RWPE2 (cell line): ENCODE measurements around the gene RSAD2.

ENCODE experiments used
- ATAC-seq: fragments of 200-7000 bp; cut with Tn5 transposase; 3 replicates; pipeline ENCODE4 v1.9.1; 2021; ENCODE audit warnings: low read depth
- DNase-seq: peaks from one replicate; pipeline ENCODE4 v3.0.0-alpha.2; 2020; ENCODE audit warnings: low spot score
- H3K27ac ChIP-seq: fragments of 450-650 bp; 2 replicates; pipeline ENCODE4 v1.5.1; 2017; ENCODE audit warnings: mild to moderate bottlenecking; ENCODE audit not compliant: poor library complexity, severe bottlenecking
- H3K27me3 ChIP-seq: fragments of 250-450 bp; sonication (Bioruptor Pico); 2 replicates; pipeline ENCODE4 v1.5.1; 2021; ENCODE audit warnings: mild to moderate bottlenecking, moderate library complexity; ENCODE audit not compliant: insufficient read depth, poor library complexity, severe bottlenecking
- H3K36me3 ChIP-seq: fragments of 250-450 bp; sonication (Bioruptor Pico); 2 replicates; pipeline ENCODE4 v1.5.1; 2020; ENCODE audit warnings: low read depth, mild to moderate bottlenecking, moderate library complexity
- H3K4me1 ChIP-seq: fragments of 250-450 bp; sonication (Bioruptor Pico); 2 replicates; pipeline ENCODE4 v1.5.1; 2021; ENCODE audit warnings: mild to moderate bottlenecking, moderate library complexity; ENCODE audit not compliant: insufficient read depth, poor library complexity, severe bottlenecking
- H3K4me3 ChIP-seq: fragments of 250-450 bp; sonication (Bioruptor Pico); 2 replicates; pipeline ENCODE4 v1.5.1; 2021; ENCODE audit warnings: mild to moderate bottlenecking, moderate library complexity; ENCODE audit not compliant: severe bottlenecking
- H3K9me3 ChIP-seq: fragments of 250-450 bp; sonication (Bioruptor Pico); 2 replicates; pipeline ENCODE4 v1.5.1; 2021; ENCODE audit warnings: mild to moderate bottlenecking, moderate library complexity; ENCODE audit not compliant: severe bottlenecking
- TF ChIP-seq, protein P1 (sequence below): fragments of 450-650 bp; IDR thresholded peaks from one replicate; pipeline ENCODE4 v1.5.1; 2017; ENCODE audit warnings: mild to moderate bottlenecking, moderate library complexity; ENCODE audit not compliant: poor library complexity, severe bottlenecking

RSAD2 gene, protein sequence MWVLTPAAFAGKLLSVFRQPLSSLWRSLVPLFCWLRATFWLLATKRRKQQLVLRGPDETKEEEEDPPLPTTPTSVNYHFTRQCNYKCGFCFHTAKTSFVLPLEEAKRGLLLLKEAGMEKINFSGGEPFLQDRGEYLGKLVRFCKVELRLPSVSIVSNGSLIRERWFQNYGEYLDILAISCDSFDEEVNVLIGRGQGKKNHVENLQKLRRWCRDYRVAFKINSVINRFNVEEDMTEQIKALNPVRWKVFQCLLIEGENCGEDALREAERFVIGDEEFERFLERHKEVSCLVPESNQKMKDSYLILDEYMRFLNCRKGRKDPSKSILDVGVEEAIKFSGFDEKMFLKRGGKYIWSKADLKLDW

DNA sequence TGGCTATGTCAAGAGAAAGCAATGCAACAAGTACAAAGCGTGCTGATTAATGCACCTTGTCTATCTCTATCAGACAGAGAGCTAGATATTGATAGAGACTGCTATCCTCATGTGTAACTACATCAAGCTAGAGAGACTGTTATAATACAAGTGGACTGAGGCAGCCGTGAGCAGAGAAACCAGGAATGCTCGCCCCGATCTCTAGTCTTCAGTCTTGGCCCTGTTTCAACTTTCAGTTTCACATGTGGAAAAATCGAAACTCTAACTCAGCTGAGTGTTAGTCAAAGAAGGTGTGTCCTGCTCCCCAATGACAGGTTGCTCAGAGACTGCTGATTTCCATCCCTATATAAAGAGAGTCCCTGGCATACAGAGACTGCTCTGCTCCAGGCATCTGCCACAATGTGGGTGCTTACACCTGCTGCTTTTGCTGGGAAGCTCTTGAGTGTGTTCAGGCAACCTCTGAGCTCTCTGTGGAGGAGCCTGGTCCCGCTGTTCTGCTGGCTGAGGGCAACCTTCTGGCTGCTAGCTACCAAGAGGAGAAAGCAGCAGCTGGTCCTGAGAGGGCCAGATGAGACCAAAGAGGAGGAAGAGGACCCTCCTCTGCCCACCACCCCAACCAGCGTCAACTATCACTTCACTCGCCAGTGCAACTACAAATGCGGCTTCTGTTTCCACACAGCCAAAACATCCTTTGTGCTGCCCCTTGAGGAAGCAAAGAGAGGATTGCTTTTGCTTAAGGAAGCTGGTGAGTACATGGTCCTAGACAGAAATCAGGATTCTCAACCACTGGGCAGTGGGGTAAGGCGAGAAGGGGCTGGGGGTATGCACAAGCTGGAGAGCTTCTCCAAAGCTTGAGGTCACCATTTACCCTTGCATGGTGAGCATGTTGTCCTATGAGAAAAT is at the start of gene RSAD2:
RSAD2 (plus strand) TSS at position 376 of the 903 bp plus-strand sequence; CDS start at position 400, 24 bp downstream.
- peak; percentile 76 for ATAC-seq
- Histone ChIP-seq H3K27ac (no peak within 1 kb of the TSS), H3K4me3 (no peak within 1 kb of the TSS), H3K9me3 (no peaks in the 10 kb centered on the region), H3K36me3 (no peaks in the 10 kb centered on the region), H3K27me3 (no peaks in the 10 kb centered on the region), H3K4me1 (no peaks in the 10 kb centered on the region)
- no peak for DNase-seq
- TF ChIP-seq, protein P1, sequence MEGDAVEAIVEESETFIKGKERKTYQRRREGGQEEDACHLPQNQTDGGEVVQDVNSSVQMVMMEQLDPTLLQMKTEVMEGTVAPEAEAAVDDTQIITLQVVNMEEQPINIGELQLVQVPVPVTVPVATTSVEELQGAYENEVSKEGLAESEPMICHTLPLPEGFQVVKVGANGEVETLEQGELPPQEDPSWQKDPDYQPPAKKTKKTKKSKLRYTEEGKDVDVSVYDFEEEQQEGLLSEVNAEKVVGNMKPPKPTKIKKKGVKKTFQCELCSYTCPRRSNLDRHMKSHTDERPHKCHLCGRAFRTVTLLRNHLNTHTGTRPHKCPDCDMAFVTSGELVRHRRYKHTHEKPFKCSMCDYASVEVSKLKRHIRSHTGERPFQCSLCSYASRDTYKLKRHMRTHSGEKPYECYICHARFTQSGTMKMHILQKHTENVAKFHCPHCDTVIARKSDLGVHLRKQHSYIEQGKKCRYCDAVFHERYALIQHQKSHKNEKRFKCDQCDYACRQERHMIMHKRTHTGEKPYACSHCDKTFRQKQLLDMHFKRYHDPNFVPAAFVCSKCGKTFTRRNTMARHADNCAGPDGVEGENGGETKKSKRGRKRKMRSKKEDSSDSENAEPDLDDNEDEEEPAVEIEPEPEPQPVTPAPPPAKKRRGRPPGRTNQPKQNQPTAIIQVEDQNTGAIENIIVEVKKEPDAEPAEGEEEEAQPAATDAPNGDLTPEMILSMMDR, result no peak

DNA sequence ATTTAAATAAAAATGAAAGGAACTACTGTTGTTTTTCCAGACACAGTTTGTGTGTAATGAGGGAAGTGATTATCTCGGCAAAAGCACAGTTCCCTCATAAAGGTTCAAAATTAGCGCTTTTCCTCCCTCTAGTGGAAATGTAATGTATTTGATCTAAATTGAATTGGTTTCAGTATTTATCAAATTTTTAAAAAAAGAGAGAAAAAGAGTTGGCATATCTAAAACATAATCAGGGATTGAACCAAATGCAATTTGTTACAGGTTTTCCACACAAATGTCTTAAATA is 49.3 kb upstream of the RSAD2 start:
- Histone ChIP-seq H3K36me3 (no peaks in the 10 kb centered on the region), H3K4me3 (no peak overlapping the region), H3K27ac (no peak overlapping the region), H3K4me1 (no peaks in the 10 kb centered on the region), H3K9me3 (no peaks in the 10 kb centered on the region), H3K27me3 (no peaks in the 10 kb centered on the region)
- ATAC-seq (no peak), DNase-seq (no peak)
- TF ChIP-seq, protein P1, result peak; percentile 56

DNA sequence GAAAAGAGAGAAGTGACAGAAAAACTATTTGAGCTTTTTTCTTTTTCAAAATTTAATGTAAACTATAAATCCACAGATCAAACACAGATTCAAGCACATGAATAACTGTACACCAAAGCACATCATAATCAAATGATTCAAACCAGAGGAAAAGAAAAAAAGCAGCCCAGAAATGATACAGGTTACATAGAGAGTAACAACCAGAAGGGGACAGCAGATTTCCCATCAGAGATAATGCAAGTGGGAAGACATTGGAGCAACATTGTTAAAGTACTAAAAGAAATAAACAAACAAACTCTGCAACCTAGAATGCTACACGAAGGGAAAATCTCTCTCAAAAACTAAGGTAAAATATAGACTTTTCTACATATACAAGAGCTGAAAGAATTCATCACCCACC is 46.3 kb upstream of the RSAD2 start:
- Histone ChIP-seq H3K27ac (no peak overlapping the region), H3K9me3 (peaks cover 7% of the 10 kb centered on the region), H3K27me3 (no peaks in the 10 kb centered on the region), H3K4me3 (no peak overlapping the region), H3K4me1 (no peaks in the 10 kb centered on the region), H3K36me3 (no peaks in the 10 kb centered on the region)
- TF ChIP-seq, protein P1, result no peak
- ATAC-seq, result no peak
- DNase-seq, result no peak

DNA sequence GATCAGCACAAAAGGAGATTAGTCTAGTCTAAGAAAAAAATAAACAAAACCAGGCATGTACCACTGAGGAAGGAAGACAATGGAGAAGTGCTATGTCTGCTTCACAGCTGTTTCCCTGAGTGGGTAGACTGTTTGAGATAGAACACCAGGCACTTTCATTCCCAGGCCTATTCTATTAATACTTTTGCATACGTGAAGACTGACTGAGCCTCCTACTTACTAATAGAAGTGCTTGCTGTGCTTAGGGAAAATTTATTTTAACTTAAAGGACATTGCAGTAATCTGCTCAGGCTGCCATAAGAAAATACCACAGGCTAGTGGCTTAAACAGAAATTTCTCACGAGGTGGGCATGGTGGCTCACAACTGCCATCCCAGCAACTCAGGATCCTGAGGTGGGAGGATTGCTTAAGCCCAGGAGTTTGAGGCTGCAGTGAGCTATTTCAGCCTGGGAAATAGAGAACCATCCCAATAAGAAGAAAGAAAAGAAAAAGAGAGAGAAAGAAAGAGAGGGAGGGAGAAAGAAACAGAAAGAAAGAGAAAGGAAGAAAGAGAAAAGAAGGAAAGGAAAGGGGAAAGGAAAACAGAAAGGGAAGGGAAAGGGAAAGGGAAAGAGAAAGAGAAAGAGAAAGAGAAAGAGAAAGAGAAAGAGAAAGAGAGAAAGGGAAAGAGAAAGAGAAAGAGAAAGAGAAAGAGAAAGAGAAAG is 44.8 kb upstream of the RSAD2 start:
- H3K27ac ChIP-seq, result no peak overlapping the region
- DNase-seq, result no peak

More for the DNA sequence above, 44.8 kb upstream of the RSAD2 start:
- TF ChIP-seq, protein P1, result no peak
- Histone ChIP-seq H3K27me3 (no peaks in the 10 kb centered on the region), H3K36me3 (no peaks in the 10 kb centered on the region), H3K4me1 (no peaks in the 10 kb centered on the region), H3K9me3 (peaks cover 9% of the 10 kb centered on the region), H3K4me3 (no peak overlapping the region)
- ATAC-seq, result no peak
